Peyer's patch (tissue), 4 donors: ENCODE data around the gene CCL26. TPM values are rescaled to one million over a fixed set of nuclear protein-coding genes. Genes with fewer than 3 reads are reported as not detected.
"Not testable (repeated sequence)": the region's sequence is repeated elsewhere in the genome, so short reads cannot be mapped to it uniquely, and the experiment has no call there.

Source experiments
- DNase-seq, 3 donors: peaks; one replicate each; pipeline ENCODE4 v3.0.0-alpha.2; 2017 to 2019
- H3K27ac ChIP-seq, 4 donors: fragments of 200-600 bp; sonication (generic); one replicate each; pipeline ENCODE4 v1.5.1; 2016 to 2019
- H3K27me3 ChIP-seq, 2 donors: fragments of 200-600 bp; sonication (generic); one replicate each; pipeline ENCODE4 v1.5.1; 2019
- H3K36me3 ChIP-seq, 3 donors: fragments of 200-600 bp; sonication (generic); one replicate each; pipeline ENCODE4 v1.5.1; 2016 to 2019
- H3K4me1 ChIP-seq, 4 donors: fragments of 200-600 bp; sonication (generic); one replicate each; pipeline ENCODE4 v1.5.1; 2016 to 2019
- H3K4me3 ChIP-seq, 4 donors: fragments of 200-600 bp; sonication (generic); 1 replicate in 3 of 4; 2 replicates in 1 of 4; pipeline ENCODE4 v1.5.1; 2016 to 2019; ENCODE audit warnings: mild to moderate bottlenecking in 1 of 4
- H3K9me3 ChIP-seq, 4 donors: fragments of 200-600 bp; sonication (generic); one replicate each; pipeline ENCODE4 v1.5.1; 2016 to 2019; ENCODE audit warnings: mild to moderate bottlenecking in 1 of 4
- CTCF ChIP-seq, 6 experiments: fragments of 450-650 bp in 4 of 6; fragments of 200-600 bp in 2 of 6; sonication (generic) in 1 of 6; IDR thresholded peaks; one replicate each; pipeline ENCODE4 v1.5.1; 2017 to 2019; ENCODE audit warnings: antibody characterized with exemption in 6 of 6, mild to moderate bottlenecking in 3 of 6, moderate library complexity in 1 of 6
- POLR2A ChIP-seq, 2 donors: fragments of 450-650 bp; IDR thresholded peaks; one replicate each; pipeline ENCODE4 v1.5.1; 2017; ENCODE audit warnings: antibody characterized with exemption in 2 of 2, mild to moderate bottlenecking in 2 of 2, moderate library complexity in 2 of 2
- total RNA-seq, 4 donors: library from RNA; depleted of rRNA; stranded (reverse); fragments of >200 nt; gene quantifications; one replicate each; pipeline ENCODE4 v1.1.0, GENCODE V29; 2016

Gene CCL26
- total RNA-seq, 4 donors from 2014 or later, result not detected

GRCh38 chr7:75732764-75733630 is 39.0 kb downstream of the CCL26 start:
- no peaks in the 10 kb centered on the region for H3K9me3 ChIP-seq
- no peaks in the 10 kb centered on the region for H3K36me3 ChIP-seq
- TF ChIP-seq POLR2A (IDR thresholded peaks at IDR 0.05) (no peak), CTCF (IDR thresholded peaks at IDR 0.05) (no peak)
- H3K4me1 ChIP-seq, result peaks cover 0 to 15% (median 2%) of the 10 kb centered on the region in 4 donors
- H3K27ac ChIP-seq, result peak overlapping the region in 2 of 4 donors; percentile 50 to 66
- no peak for DNase-seq
- no peak overlapping the region for H3K4me3 ChIP-seq
- no peaks in the 10 kb centered on the region for H3K27me3 ChIP-seq

GRCh38 chr7:75732016-75732521 is 39.9 kb downstream of the CCL26 start:
- H3K4me3 ChIP-seq, result no peak overlapping the region
- H3K27me3 ChIP-seq, result no peaks in the 10 kb centered on the region
- DNase-seq, result no peak
- no peak for TF ChIP-seq CTCF (IDR thresholded peaks at IDR 0.05)
- no peak for TF ChIP-seq POLR2A (IDR thresholded peaks at IDR 0.05)
- no peaks in the 10 kb centered on the region for H3K9me3 ChIP-seq
- H3K36me3 ChIP-seq, result no peaks in the 10 kb centered on the region
- peak overlapping the region in 2 of 4 donors; percentile 50 to 66 for H3K27ac ChIP-seq
- H3K4me1 ChIP-seq, result peaks cover 0 to 20% (median 0%) of the 10 kb centered on the region in 4 donors

- Histone ChIP-seq H3K4me3 (no peak overlapping the region), H3K27ac (peak overlapping the region in 2 of 4 donors; percentile 25 to 44), H3K9me3 (no peaks in the 10 kb centered on the region), H3K4me1 (peaks cover 0 to 20% (median 0%) of the 10 kb centered on the region in 4 donors), H3K27me3 (no peaks in the 10 kb centered on the region), H3K36me3 (no peaks in the 10 kb centered on the region)
- no peak for DNase-seq
- no peak for TF ChIP-seq POLR2A (IDR thresholded peaks at IDR 0.05)
- no peak for TF ChIP-seq CTCF (IDR thresholded peaks at IDR 0.05)
Observed at GRCh38 chr7:75729851-75730274, 42.1 kb downstream of the CCL26 start.

- Histone ChIP-seq H3K27me3 (no peaks in the 10 kb centered on the region), H3K4me1 (peaks cover 0 to 20% (median 0%) of the 10 kb centered on the region in 4 donors), H3K9me3 (no peaks in the 10 kb centered on the region), H3K4me3 (peak overlapping the region in 1 of 4 donors; percentile 3), H3K36me3 (no peaks in the 10 kb centered on the region), H3K27ac (peak overlapping the region; percentile 18 to 63 (median 29))
- peak; percentile 45 to 80 (median 78) for DNase-seq
- TF ChIP-seq POLR2A (IDR thresholded peaks at IDR 0.05), result no peak
- TF ChIP-seq CTCF (IDR thresholded peaks at IDR 0.05), result no peak
Observed at GRCh38 chr7:75727881-75728593, 44.0 kb downstream of the CCL26 start.

GRCh38 chr7:75727351-75727750 is 44.7 kb downstream of the CCL26 start:
- H3K27ac ChIP-seq, result peak overlapping the region in 2 of 4 donors; percentile 21 to 30
- H3K4me3 ChIP-seq, H3K9me3 ChIP-seq, DNase-seq, H3K27me3 ChIP-seq, H3K36me3 ChIP-seq: not testable (repeated sequence)
- H3K4me1 ChIP-seq, result peaks cover 0 to 20% (median 0%) of the 10 kb centered on the region in 4 donors
